ENCODE data around the gene SWI5. TPM values are rescaled to one million over a fixed set of nuclear protein-coding genes. Genes with fewer than 3 reads are reported as not detected.
A peak's percentile ranks its signal among the peaks of the same experiment; 100 is the strongest.

Gene SWI5
- total and polyA plus RNA-seq, 7 donors, result 18.0 to 35.7 (median 24.1) TPM

DNA sequence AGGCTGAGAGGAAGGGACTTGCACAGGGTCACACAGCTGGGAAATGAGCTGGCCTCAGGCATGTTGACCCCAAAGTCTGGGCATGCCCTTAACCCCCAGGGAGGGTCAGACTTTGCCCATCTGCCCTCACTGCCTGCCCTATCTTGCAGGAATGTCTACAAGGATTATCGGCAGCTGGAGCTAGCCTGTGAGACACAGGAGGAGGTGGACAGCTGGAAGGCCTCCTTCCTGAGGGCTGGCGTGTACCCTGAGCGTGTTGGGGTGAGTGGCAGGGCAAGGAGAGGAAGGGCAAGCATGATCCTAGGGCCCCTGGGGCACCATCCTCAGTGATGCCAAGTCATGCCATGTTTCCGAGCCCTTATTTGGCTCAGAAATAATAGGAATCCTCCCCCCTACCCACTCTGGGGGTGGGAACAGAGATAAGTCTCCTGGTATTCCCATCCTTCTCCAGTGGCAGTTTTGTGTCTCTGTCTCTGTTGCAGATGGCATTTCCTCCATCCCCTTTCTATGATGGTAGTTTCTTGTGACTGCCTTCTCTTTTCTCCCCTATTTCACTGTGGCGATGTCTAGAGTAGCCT lies 28.8 kb upstream of the SWI5 start:
- no peak overlapping the region for H3K4me3 ChIP-seq
- no peak overlapping the region for H3K27ac ChIP-seq
- no peaks in the 10 kb centered on the region for H3K9me3 ChIP-seq
- H3K4me1 ChIP-seq, result peaks cover 0 to 30% (median 23%) of the 10 kb centered on the region in 4 donors
- no peak for DNase-seq
- H3K36me3 ChIP-seq, result no peaks in the 10 kb centered on the region
- TF ChIP-seq POLR2AphosphoS5 (IDR thresholded peaks at IDR 0.05) (no peak), EP300 (IDR thresholded peaks at IDR 0.05) (no peak), CTCF (IDR thresholded peaks at IDR 0.05) (no peak), POLR2A (IDR thresholded peaks at IDR 0.05) (no peak)
- WGBS, 2 donors, result 87 to 94% methylated on average over 5 of the region's 5 CpGs
- H3K27me3 ChIP-seq, result peaks cover 0 to 40% (median 26%) of the 10 kb centered on the region in 3 donors
- intact Hi-C loops (cut with DNase I), result no loop called here

GRCh38 chr9:128249558-128249907 lies 26.5 kb upstream of the SWI5 start:
- intact Hi-C loops (cut with DNase I), result no loop called here
- H3K27ac ChIP-seq, result no peak overlapping the region

GRCh38 chr9:128249908-128250838 lies 25.9 kb upstream of the SWI5 start:
- peak; percentile 81 for DNase-seq
- Histone ChIP-seq H3K27me3 (peaks cover 0 to 27% (median 20%) of the 10 kb centered on the region in 3 donors), H3K27ac (no peak overlapping the region), H3K36me3 (no peaks in the 10 kb centered on the region), H3K9me3 (no peaks in the 10 kb centered on the region), H3K4me3 (peak overlapping the region in 3 of 4 donors; percentile 9 to 26 (median 22)), H3K4me1 (peaks cover 0 to 27% (median 22%) of the 10 kb centered on the region in 4 donors)
- intact Hi-C loops (cut with DNase I), result no loop called here
- TF ChIP-seq POLR2AphosphoS5 (IDR thresholded peaks at IDR 0.05), result no peak
- TF ChIP-seq EP300 (IDR thresholded peaks at IDR 0.05), result no peak
- TF ChIP-seq POLR2A (IDR thresholded peaks at IDR 0.05), result no peak
- no peak for TF ChIP-seq CTCF (IDR thresholded peaks at IDR 0.05)
- 7 to 20% methylated on average over 81 of the region's 81 CpGs for WGBS, 2 donors

More at GRCh38 chr9:128249558-128249907, 26.5 kb upstream of the SWI5 start:
- H3K27me3 ChIP-seq, result peaks cover 0 to 28% (median 20%) of the 10 kb centered on the region in 3 donors
- 61 to 87% methylated on average over 8 of the region's 8 CpGs for WGBS, 2 donors
- no peak for DNase-seq
- H3K36me3 ChIP-seq, result no peaks in the 10 kb centered on the region
- peaks cover 0 to 30% (median 23%) of the 10 kb centered on the region in 4 donors for H3K4me1 ChIP-seq
- no peaks in the 10 kb centered on the region for H3K9me3 ChIP-seq
- no peak overlapping the region for H3K4me3 ChIP-seq
- TF ChIP-seq CTCF (IDR thresholded peaks at IDR 0.05) (no peak), POLR2AphosphoS5 (IDR thresholded peaks at IDR 0.05) (no peak), POLR2A (IDR thresholded peaks at IDR 0.05) (no peak), EP300 (IDR thresholded peaks at IDR 0.05) (no peak)

GRCh38 chr9:128250839-128251731 lies 25.0 kb upstream of the SWI5 start:
- no peak overlapping the region for H3K27ac ChIP-seq
- 15 to 43% methylated on average over 43 of the region's 43 CpGs for WGBS, 2 donors

More at GRCh38 chr9:128250839-128251731, 25.0 kb upstream of the SWI5 start:
- TF ChIP-seq CTCF (IDR thresholded peaks at IDR 0.05) (no peak), POLR2AphosphoS5 (IDR thresholded peaks at IDR 0.05) (no peak), POLR2A (IDR thresholded peaks at IDR 0.05) (no peak)
- H3K36me3 ChIP-seq, result no peaks in the 10 kb centered on the region
- peaks cover 0 to 27% (median 20%) of the 10 kb centered on the region in 3 donors for H3K27me3 ChIP-seq
- H3K4me1 ChIP-seq, result peaks cover 0 to 23% (median 13%) of the 10 kb centered on the region in 4 donors
- intact Hi-C loops (cut with DNase I), result no loop called here
- H3K4me3 ChIP-seq, result peak overlapping the region in 3 of 4 donors; percentile 9 to 26 (median 22)
- DNase-seq, result no peak
- H3K9me3 ChIP-seq, result no peaks in the 10 kb centered on the region
